K562 (cell line): ENCODE results near the gene SLC15A3. TPM values are rescaled to one million over a fixed set of nuclear protein-coding genes. Genes with fewer than 3 reads are reported as not detected.

Experiments used
- polyA plus RNA-seq, 8 experiments: library from polyadenylated mRNA; depleted of rRNA in 4 of 8; stranded (reverse) in 5 of 8; unstranded in 3 of 8; fragments of >200 nt; fragmentation: Nextera tagmentation in 2 of 8; fragmentation: Illumina TruSeq in 1 of 8; extraction: Ambion mirVana in 2 of 8; extraction: Trizol in 1 of 8; gene quantifications; 2 replicates each; pipeline versions ENCODE4 v1.2.1 to v1.2.3, GENCODE V29; 2011 to 2014; ENCODE audit warnings: inconsistent platforms in 1 of 8, missing spikeins in 1 of 8
- small RNA-seq: library from RNA; depleted of rRNA; stranded (forward); fragments of <200 nt; gene quantifications from one replicate; pipeline ENCODE3, GENCODE V24; 2014
- total RNA-seq, 7 experiments: library from RNA; depleted of rRNA in 6 of 7; stranded (reverse); fragments of >200 nt in 6 of 7; fragmentation: Illumina TruSeq in 2 of 7; extraction: Trizol in 2 of 7; gene quantifications; 2 replicates each; pipeline versions ENCODE4 v1.2.1 to v1.2.3, GENCODE V29; 2011 to 2021; ENCODE audit warnings: low replicate concordance in 1 of 7

The SLC15A3 gene
- total and polyA plus RNA-seq, 9 of the 15 experiments (the other 6 are each of a cell fraction or from before 2014, with no cell fraction given), result 0.07 to 0.27 TPM; not detected in 7

Small RNA genes within 50 kb of the gene (small RNA-seq; reads per million reads assigned to genes)
- gene RNU6-933P, result not detected

Other genes with a start within 250 kb of the SLC15A3 start
Only the 7 nearest of the 12 such genes appear.
- gene CCDC86, start 110.1 kb downstream of the SLC15A3 start, total RNA-seq (2014; rRNA removed), result 85.1 and 104 TPM in 2 replicates
- gene CCDC86, start 110.1 kb downstream of the SLC15A3 start, total RNA-seq (2014; rRNA removed; fragmentation: Illumina TruSeq; extraction: Trizol), result 7.3 and 8.6 TPM in 2 replicates
- 19.8 and 23.1 TPM in 2 replicates for gene CCDC86, start 110.1 kb downstream of the SLC15A3 start, total RNA-seq (2015; rRNA removed; fragmentation: Illumina TruSeq; extraction: Trizol)
- gene CCDC86, start 110.1 kb downstream of the SLC15A3 start, total RNA-seq (2021), result 102 and 114 TPM in 2 replicates
- 25.2 and 34.9 TPM in 2 replicates for gene CCDC86, start 110.1 kb downstream of the SLC15A3 start, polyA plus RNA-seq (2011; rRNA removed)
- gene CCDC86, start 110.1 kb downstream of the SLC15A3 start, polyA plus RNA-seq (2014; fragmentation: Illumina TruSeq; extraction: Trizol), result 90.5 and 97.8 TPM in 2 replicates
- 1 to 10 TPM; 4.6 to 6.4 TPM for gene CCDC86, start 110.1 kb downstream of the SLC15A3 start, polyA plus RNA-seq (2014; fragmentation: Nextera tagmentation; extraction: Ambion mirVana)
- 76.8 and 80.6 TPM in 2 replicates for gene CCDC86, start 110.1 kb downstream of the SLC15A3 start, polyA plus RNA-seq (2014; rRNA removed)
- gene PTGDR2, start 96.2 kb downstream of the SLC15A3 start, total RNA-seq (2014; rRNA removed), result 1.9 and 2.5 TPM in 2 replicates
- 0.64 and 0.80 TPM in 2 replicates for gene PTGDR2, start 96.2 kb downstream of the SLC15A3 start, total RNA-seq (2014; rRNA removed; fragmentation: Illumina TruSeq; extraction: Trizol)
- 0.87 and 1.1 TPM in 2 replicates for gene PTGDR2, start 96.2 kb downstream of the SLC15A3 start, total RNA-seq (2015; rRNA removed; fragmentation: Illumina TruSeq; extraction: Trizol)
- gene PTGDR2, start 96.2 kb downstream of the SLC15A3 start, total RNA-seq (2021), result 2.6 and 3.0 TPM in 2 replicates
- gene PTGDR2, start 96.2 kb downstream of the SLC15A3 start, polyA plus RNA-seq (2011; rRNA removed), result 1.7 and 1.9 TPM in 2 replicates
- gene PTGDR2, start 96.2 kb downstream of the SLC15A3 start, polyA plus RNA-seq (2014; fragmentation: Illumina TruSeq; extraction: Trizol), result 1.6 TPM in 2 replicates
- under 1 TPM; 0.51 to 0.55 TPM for gene PTGDR2, start 96.2 kb downstream of the SLC15A3 start, polyA plus RNA-seq (2014; fragmentation: Nextera tagmentation; extraction: Ambion mirVana)
- 0.82 and 1.9 TPM in 2 replicates for gene PTGDR2, start 96.2 kb downstream of the SLC15A3 start, polyA plus RNA-seq (2014; rRNA removed)
- gene ZP1, start 84.6 kb downstream of the SLC15A3 start, total RNA-seq (2014; rRNA removed), result not detected in 2 replicates
- gene ZP1, start 84.6 kb downstream of the SLC15A3 start, total RNA-seq (2014; rRNA removed; fragmentation: Illumina TruSeq; extraction: Trizol), result not detected in 2 replicates
- not detected in 2 replicates for gene ZP1, start 84.6 kb downstream of the SLC15A3 start, total RNA-seq (2015; rRNA removed; fragmentation: Illumina TruSeq; extraction: Trizol)
- gene ZP1, start 84.6 kb downstream of the SLC15A3 start, total RNA-seq (2021), result not detected in 2 replicates
- gene ZP1, start 84.6 kb downstream of the SLC15A3 start, polyA plus RNA-seq (2011; rRNA removed), result 0.11 and 0.12 TPM in 2 replicates
- gene ZP1, start 84.6 kb downstream of the SLC15A3 start, polyA plus RNA-seq (2014; fragmentation: Illumina TruSeq; extraction: Trizol), result not detected in 2 replicates
- not detected for gene ZP1, start 84.6 kb downstream of the SLC15A3 start, polyA plus RNA-seq (2014; fragmentation: Nextera tagmentation; extraction: Ambion mirVana)
- 0.15 TPM in 1 of 2 replicates, not detected in the other for gene ZP1, start 84.6 kb downstream of the SLC15A3 start, polyA plus RNA-seq (2014; rRNA removed)
- 93.5 and 122 TPM in 2 replicates for gene PRPF19, start 45.6 kb downstream of the SLC15A3 start, total RNA-seq (2014; rRNA removed)
- gene PRPF19, start 45.6 kb downstream of the SLC15A3 start, total RNA-seq (2014; rRNA removed; fragmentation: Illumina TruSeq; extraction: Trizol), result 58.4 and 68.0 TPM in 2 replicates
- 84.9 and 89.6 TPM in 2 replicates for gene PRPF19, start 45.6 kb downstream of the SLC15A3 start, total RNA-seq (2015; rRNA removed; fragmentation: Illumina TruSeq; extraction: Trizol)
- 193 and 208 TPM in 2 replicates for gene PRPF19, start 45.6 kb downstream of the SLC15A3 start, total RNA-seq (2021)
- gene PRPF19, start 45.6 kb downstream of the SLC15A3 start, polyA plus RNA-seq (2011; rRNA removed), result 31.5 and 61.8 TPM in 2 replicates
- gene PRPF19, start 45.6 kb downstream of the SLC15A3 start, polyA plus RNA-seq (2014; fragmentation: Illumina TruSeq; extraction: Trizol), result 212 and 213 TPM in 2 replicates
- 10 to 100 TPM in 1 of 2 experiments, 1 to 10 TPM in 1; 9.4 to 16.5 TPM for gene PRPF19, start 45.6 kb downstream of the SLC15A3 start, polyA plus RNA-seq (2014; fragmentation: Nextera tagmentation; extraction: Ambion mirVana)
- 73.1 and 73.2 TPM in 2 replicates for gene PRPF19, start 45.6 kb downstream of the SLC15A3 start, polyA plus RNA-seq (2014; rRNA removed)
- 26.8 and 48.2 TPM in 2 replicates for gene TMEM109, start 38.0 kb downstream of the SLC15A3 start, total RNA-seq (2014; rRNA removed)
- 23.3 and 30.5 TPM in 2 replicates for gene TMEM109, start 38.0 kb downstream of the SLC15A3 start, total RNA-seq (2014; rRNA removed; fragmentation: Illumina TruSeq; extraction: Trizol)
- 31.3 and 32.7 TPM in 2 replicates for gene TMEM109, start 38.0 kb downstream of the SLC15A3 start, total RNA-seq (2015; rRNA removed; fragmentation: Illumina TruSeq; extraction: Trizol)
- 69.8 and 79.0 TPM in 2 replicates for gene TMEM109, start 38.0 kb downstream of the SLC15A3 start, total RNA-seq (2021)
- 16.2 and 24.9 TPM in 2 replicates for gene TMEM109, start 38.0 kb downstream of the SLC15A3 start, polyA plus RNA-seq (2011; rRNA removed)
- 71.3 and 83.1 TPM in 2 replicates for gene TMEM109, start 38.0 kb downstream of the SLC15A3 start, polyA plus RNA-seq (2014; fragmentation: Illumina TruSeq; extraction: Trizol)
- gene TMEM109, start 38.0 kb downstream of the SLC15A3 start, polyA plus RNA-seq (2014; fragmentation: Nextera tagmentation; extraction: Ambion mirVana), result 10 to 100 TPM in 1 of 2 experiments, 1 to 10 TPM in 1; 9.2 to 18.3 TPM
- gene TMEM109, start 38.0 kb downstream of the SLC15A3 start, polyA plus RNA-seq (2014; rRNA removed), result 31.7 and 44.0 TPM in 2 replicates
- 0.12 and 0.14 TPM in 2 replicates for gene TMEM132A, start 27.7 kb downstream of the SLC15A3 start, total RNA-seq (2014; rRNA removed)
- not detected in 2 replicates for gene TMEM132A, start 27.7 kb downstream of the SLC15A3 start, total RNA-seq (2014; rRNA removed; fragmentation: Illumina TruSeq; extraction: Trizol)
- 0.04 TPM in 1 of 2 replicates, not detected in the other for gene TMEM132A, start 27.7 kb downstream of the SLC15A3 start, total RNA-seq (2015; rRNA removed; fragmentation: Illumina TruSeq; extraction: Trizol)
- 0.24 and 0.47 TPM in 2 replicates for gene TMEM132A, start 27.7 kb downstream of the SLC15A3 start, total RNA-seq (2021)
- 0.18 and 0.20 TPM in 2 replicates for gene TMEM132A, start 27.7 kb downstream of the SLC15A3 start, polyA plus RNA-seq (2011; rRNA removed)
- gene TMEM132A, start 27.7 kb downstream of the SLC15A3 start, polyA plus RNA-seq (2014; fragmentation: Illumina TruSeq; extraction: Trizol), result not detected in 2 replicates
- not detected for gene TMEM132A, start 27.7 kb downstream of the SLC15A3 start, polyA plus RNA-seq (2014; fragmentation: Nextera tagmentation; extraction: Ambion mirVana)
- 0.93 and 1.1 TPM in 2 replicates for gene TMEM132A, start 27.7 kb downstream of the SLC15A3 start, polyA plus RNA-seq (2014; rRNA removed)
- gene CD6, start 19.5 kb upstream of the SLC15A3 start, total RNA-seq (2014; rRNA removed), result not detected in 2 replicates
- not detected in 2 replicates for gene CD6, start 19.5 kb upstream of the SLC15A3 start, total RNA-seq (2014; rRNA removed; fragmentation: Illumina TruSeq; extraction: Trizol)
- gene CD6, start 19.5 kb upstream of the SLC15A3 start, total RNA-seq (2015; rRNA removed; fragmentation: Illumina TruSeq; extraction: Trizol), result not detected in 2 replicates
- 0.84 and 1.5 TPM in 2 replicates for gene CD6, start 19.5 kb upstream of the SLC15A3 start, total RNA-seq (2021)
- not detected in 2 replicates for gene CD6, start 19.5 kb upstream of the SLC15A3 start, polyA plus RNA-seq (2011; rRNA removed)
- gene CD6, start 19.5 kb upstream of the SLC15A3 start, polyA plus RNA-seq (2014; fragmentation: Illumina TruSeq; extraction: Trizol), result not detected in 2 replicates
- gene CD6, start 19.5 kb upstream of the SLC15A3 start, polyA plus RNA-seq (2014; fragmentation: Nextera tagmentation; extraction: Ambion mirVana), result not detected
- gene CD6, start 19.5 kb upstream of the SLC15A3 start, polyA plus RNA-seq (2014; rRNA removed), result not detected in 2 replicates